ENCODE data around the gene ENPP7.

DNA sequence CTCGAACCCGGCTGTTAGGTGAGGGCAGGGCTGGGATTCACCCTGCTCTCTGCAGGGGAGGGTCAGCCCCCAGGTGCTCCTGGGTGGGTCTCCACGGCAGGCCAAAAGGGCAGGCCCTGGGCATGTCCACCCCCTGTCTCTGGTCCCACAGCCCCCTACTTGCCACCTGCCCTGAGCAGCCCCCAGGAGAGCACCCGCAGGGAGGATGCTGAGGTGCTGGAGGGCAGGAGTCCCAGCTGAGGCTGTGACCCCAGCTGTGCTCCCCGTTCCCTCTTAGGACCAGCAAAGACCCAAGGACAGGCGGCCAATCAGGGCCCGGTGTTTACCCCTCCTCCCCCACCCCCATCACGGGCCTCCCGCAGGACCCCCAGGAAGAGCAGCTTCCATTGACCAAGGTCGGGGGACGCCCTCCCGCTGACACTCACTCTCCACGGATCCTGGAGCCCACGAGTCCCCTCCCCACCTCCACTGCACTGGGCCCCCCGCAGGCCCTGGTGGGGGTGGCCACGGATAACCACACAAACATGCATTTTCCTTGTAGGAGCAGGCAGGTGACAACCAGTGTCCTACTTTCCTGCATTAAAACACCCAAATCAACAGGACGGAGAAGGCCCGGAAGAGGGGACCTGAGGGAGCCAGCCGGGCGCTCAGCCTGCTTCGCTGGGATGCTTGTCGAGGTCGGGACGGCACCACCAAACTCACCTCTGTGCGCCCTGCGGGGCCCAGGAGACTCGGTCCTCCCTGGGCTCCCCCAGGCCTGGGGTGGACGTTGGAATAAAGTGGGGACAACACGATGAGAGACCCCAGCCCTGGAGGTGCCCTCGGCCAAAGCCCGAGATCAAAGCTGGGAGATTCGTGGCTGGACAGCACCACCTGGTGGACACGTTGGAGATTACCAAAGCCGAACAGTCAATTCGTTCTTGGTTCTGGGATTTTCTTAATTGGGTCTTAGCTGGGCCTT, 22.5 kb upstream of the ENPP7 start:
- TF ChIP-seq EZH2phosphoT487 (IDR thresholded peaks at IDR 0.05; ENCODE audit: insufficient read depth, low read depth): no peak
- no peak for TF ChIP-seq EZH2 (IDR thresholded peaks at IDR 0.05; ENCODE audit: insufficient read depth, poor library complexity, severe bottlenecking)
